Ishikawa (cell line): ENCODE data around the gene RAI2.

Experiments used
- CEBPB ChIP-seq: IDR thresholded peaks from 2 replicates; pipeline ENCODE4 v1.6.1; 2012
- CREB1 ChIP-seq: IDR thresholded peaks from 2 replicates; pipeline ENCODE4 v1.6.1; 2012; ENCODE audit warnings: low read depth
- EGR1 ChIP-seq: IDR thresholded peaks from 2 replicates; pipeline ENCODE4 v1.6.1; 2012
- EP300 ChIP-seq: IDR thresholded peaks from 2 replicates; pipeline ENCODE4 v1.6.1; 2012; ENCODE audit warnings: borderline replicate concordance
- FOXM1 ChIP-seq: IDR thresholded peaks from 2 replicates; pipeline ENCODE4 v1.6.1; 2012; ENCODE audit warnings: low read depth, borderline replicate concordance
- MAX ChIP-seq: IDR thresholded peaks from 2 replicates; pipeline ENCODE4 v1.6.1; 2012
- NFIC ChIP-seq: IDR thresholded peaks from 2 replicates; pipeline ENCODE4 v1.6.1; 2012
- RAD21 ChIP-seq: IDR thresholded peaks from 2 replicates; pipeline ENCODE4 v1.6.1; 2012; ENCODE audit warnings: low read depth
- REST ChIP-seq: IDR thresholded peaks from 2 replicates; pipeline ENCODE4 v1.6.1; 2012; ENCODE audit warnings: low read depth, mild to moderate bottlenecking
- TAF1 ChIP-seq: IDR thresholded peaks from 2 replicates; pipeline ENCODE4 v1.6.1; 2012; ENCODE audit warnings: low read depth, mild to moderate bottlenecking
- TCF12 ChIP-seq: IDR thresholded peaks from 2 replicates; pipeline ENCODE4 v1.6.1; 2012; ENCODE audit warnings: low read depth
- TEAD4 ChIP-seq: IDR thresholded peaks from 2 replicates; pipeline ENCODE4 v1.6.1; 2012
- USF1 ChIP-seq: IDR thresholded peaks from 2 replicates; pipeline ENCODE4 v1.6.1; 2012
- YY1 ChIP-seq: IDR thresholded peaks from 2 replicates; pipeline ENCODE4 v1.6.1; 2012; ENCODE audit warnings: low read depth
- ZBTB7A ChIP-seq: IDR thresholded peaks from 2 replicates; pipeline ENCODE4 v1.6.1; 2012; ENCODE audit warnings: low read depth

The RAI2 gene

GRCh38 chrX:17844236-17844635 lies 16.9 kb downstream of the RAI2 start:
- TF ChIP-seq RAD21 (no peak), YY1 (no peak), EGR1 (no peak), MAX (no peak), TAF1 (no peak), TEAD4 (no peak), FOXM1 (no peak), REST (no peak), ZBTB7A (no peak), CREB1 (no peak), EP300 (no peak), NFIC (no peak), CEBPB (no peak), TCF12 (no peak)

GRCh38 chrX:17842769-17843525 lies 18.2 kb downstream of the RAI2 start:
- no peak for TF ChIP-seq YY1
- TF ChIP-seq REST: no peak
- TF ChIP-seq MAX: no peak
- no peak for TF ChIP-seq TAF1
- TF ChIP-seq FOXM1: no peak
- TF ChIP-seq CEBPB: no peak
- no peak for TF ChIP-seq EP300
- TF ChIP-seq RAD21: no peak
- TF ChIP-seq CREB1: no peak
- no peak for TF ChIP-seq ZBTB7A
- TF ChIP-seq TEAD4: no peak
- no peak for TF ChIP-seq NFIC
- TF ChIP-seq EGR1: no peak
- no peak for TF ChIP-seq TCF12
- TF ChIP-seq USF1: no peak

- TF ChIP-seq USF1 (no peak), TAF1 (no peak), REST (no peak), YY1 (no peak), CREB1 (no peak), TCF12 (no peak), EGR1 (no peak)
Measured at GRCh38 chrX:17839269-17839668, 21.8 kb downstream of the RAI2 start.

- TF ChIP-seq YY1 (no peak), CEBPB (no peak), TEAD4 (no peak), RAD21 (no peak), EGR1 (no peak), USF1 (no peak), CREB1 (no peak), FOXM1 (no peak), TCF12 (no peak), EP300 (no peak), ZBTB7A (no peak), REST (no peak), MAX (no peak), TAF1 (no peak), NFIC (no peak)
Measured at GRCh38 chrX:17836830-17837229, 24.3 kb downstream of the RAI2 start.
